HG02981 (cell line): Measurements from ENCODE around the gene PLPPR1.

Experiments
- ATAC-seq: cut with Tn5 transposase; IDR thresholded peaks from one replicate; pipeline ENCODE4 v1.9.1; 2021; ENCODE audit warnings: mild to moderate bottlenecking, moderate library complexity; ENCODE audit not compliant: unreplicated experiment

Gene PLPPR1

DNA sequence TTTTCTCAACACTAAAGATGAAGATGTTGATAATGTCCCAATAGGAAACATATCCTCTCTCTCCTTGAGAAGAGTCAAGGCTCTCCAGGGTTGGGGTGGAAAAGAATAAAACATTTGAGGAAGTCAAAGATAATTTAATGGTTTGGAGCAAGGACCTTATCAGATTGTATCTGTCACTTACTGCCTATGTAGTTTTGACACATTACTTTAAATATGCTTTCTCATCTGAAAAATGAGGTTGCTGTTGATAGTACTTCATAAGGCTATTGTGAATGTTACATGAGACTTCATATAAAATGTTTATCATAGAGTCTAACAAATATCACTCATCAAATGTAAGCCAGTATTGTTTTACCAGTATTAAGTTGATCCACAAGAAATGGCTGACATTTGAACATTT lies 307.6 kb downstream of the PLPPR1 start:
- ATAC-seq = no peak

DNA sequence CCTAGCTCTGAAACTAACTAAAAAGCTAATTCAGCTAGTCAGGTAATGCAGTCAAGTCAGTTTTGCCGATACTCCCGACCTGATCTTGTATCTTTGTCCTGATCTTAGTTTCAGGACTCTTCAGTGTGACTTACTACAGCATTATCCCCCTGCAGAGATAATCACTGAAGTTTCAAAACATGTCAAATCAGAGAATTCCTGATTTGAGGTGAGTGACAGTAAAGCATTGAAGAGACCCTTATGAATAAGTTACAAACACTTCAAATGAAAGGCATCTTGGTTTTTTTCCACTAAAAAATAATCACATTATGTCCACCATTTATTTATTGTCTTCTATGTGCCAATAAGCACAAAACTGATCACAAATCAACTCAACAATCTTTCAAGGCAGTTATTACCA lies 308.7 kb downstream of the PLPPR1 start:
- ATAC-seq = no peak

DNA sequence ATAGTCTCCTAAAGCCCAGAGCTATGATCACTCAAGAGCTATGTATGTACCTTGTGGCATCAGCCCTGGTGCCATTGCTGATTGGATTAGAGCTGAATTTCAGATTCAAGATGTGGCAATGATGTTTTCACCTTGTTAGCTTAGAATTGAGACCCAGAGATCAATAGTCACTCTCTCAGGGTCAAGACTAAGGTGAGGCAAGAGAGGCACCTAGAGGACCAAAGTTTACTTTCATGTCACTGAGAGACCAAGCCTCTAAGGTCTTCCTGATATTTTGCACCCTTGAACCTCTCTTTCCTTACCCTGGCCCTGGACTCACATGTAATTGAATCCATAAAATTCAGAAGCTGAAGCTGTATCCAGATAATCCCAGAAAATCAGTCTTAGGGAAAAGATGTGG lies 313.4 kb downstream of the PLPPR1 start:
- no peak for ATAC-seq

DNA sequence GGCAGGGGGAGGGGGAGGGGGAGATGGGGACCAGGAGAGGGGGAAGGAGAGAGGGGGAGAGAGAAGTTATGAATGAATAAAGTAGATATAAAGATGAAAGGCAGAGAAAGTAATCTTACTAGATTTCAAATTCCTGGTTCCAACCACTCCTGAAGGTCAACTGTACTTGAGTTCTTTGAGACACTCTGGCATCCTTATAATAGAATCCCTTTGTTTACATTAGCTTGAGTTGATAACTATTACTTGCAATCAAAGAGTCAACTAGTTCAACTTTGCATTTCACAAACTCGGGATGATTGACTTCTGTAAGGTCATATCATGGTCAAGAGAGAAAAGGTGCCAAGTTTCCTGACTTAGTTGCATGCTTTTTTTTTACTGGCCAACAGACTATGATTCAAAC lies 314.1 kb downstream of the PLPPR1 start:
- no peak for ATAC-seq

DNA sequence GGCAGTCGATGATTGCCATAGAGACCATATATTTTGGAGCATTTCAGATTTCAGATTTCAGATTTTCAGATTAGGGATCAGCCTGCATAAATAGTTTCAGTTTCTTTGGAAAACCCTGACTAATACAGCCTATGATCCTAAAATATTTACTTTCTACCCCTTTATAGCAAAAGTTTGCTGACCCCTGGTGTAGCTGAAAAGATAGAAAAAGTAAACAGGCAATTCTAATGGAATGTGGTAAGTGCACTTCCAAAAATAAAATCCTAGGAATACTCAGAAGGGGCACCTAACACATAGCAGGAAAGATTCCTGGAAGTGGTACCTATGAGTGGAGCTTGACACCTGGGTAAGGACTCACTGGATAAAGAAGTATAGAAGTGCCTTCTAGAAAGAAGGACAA lies 321.8 kb downstream of the PLPPR1 start:
- no peak for ATAC-seq

DNA sequence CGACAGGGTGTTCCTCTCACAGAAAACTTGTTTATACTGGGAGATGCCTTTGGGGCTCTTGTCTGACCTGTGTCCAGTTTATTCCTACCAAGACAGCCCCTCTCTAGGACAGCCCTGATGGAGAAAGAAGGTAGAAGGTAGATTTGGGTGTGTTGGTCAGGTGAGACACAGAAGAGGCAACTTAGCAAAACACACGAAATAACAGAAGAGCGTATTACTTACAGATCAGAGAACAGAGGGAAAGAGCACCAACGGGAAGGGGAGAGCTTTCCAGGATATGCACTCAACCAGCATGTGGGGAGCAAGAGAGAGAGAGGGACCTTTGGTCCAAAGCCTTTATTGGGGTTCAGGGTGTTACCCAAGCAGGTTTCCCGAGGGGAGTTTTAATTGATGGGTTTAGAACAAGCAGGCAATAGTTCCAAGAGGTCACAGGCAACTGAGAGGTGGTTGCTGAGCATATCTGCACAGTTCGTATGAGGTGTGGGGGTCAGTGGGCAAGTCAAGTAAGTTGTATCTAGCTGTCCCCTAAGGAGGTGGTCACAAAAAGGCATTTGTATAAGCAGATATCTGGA lies 324.5 kb downstream of the PLPPR1 start:
- no peak for ATAC-seq

DNA sequence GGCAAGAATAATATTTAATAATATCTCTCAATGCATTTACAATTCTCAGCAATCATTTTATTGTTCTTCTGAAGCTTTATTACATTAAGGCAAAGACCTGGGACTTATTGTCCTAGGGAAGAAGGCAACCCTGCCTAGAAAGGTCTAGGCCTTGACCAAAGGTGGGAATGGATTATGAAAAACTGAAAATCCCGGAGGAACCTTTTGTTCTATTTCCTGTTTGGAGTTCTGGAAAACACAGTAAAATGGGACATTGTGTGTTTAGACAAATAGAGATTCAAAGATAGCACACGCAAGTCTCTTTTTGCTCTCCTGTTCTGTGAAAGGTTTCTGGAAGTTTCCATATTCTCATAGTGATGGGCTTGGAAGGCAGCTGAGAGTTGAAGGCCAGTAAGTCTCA lies 325.2 kb downstream of the PLPPR1 start:
- no peak for ATAC-seq

DNA sequence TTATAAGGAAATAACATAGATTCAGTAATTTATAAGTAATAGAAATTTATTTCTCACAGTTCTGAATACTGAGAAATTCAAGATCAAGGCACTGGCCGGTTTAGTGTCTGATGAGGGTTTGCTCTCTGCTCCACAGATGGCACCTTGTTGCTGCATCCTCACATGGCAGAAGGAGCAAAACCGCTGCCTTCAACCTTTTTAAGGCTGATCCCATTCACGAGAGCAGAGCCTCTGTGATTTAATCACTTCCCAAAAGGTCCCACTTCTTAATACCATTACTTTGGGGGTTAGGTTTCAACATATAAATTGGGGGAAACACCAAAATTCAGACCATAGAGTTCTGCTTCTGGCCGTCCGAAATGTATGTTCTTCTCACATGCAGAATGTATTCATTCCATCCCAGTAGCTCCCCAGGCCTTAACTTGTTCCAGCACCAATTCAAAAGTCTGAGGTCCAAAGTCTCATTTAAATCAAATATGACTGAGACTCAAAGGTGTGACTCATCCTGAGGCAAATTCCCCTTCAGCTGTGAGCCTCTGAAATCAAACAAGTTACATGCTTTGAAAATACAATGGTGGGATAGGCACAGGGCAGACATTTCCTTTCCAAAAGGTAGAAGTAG lies 325.7 kb downstream of the PLPPR1 start:
- no peak for ATAC-seq

DNA sequence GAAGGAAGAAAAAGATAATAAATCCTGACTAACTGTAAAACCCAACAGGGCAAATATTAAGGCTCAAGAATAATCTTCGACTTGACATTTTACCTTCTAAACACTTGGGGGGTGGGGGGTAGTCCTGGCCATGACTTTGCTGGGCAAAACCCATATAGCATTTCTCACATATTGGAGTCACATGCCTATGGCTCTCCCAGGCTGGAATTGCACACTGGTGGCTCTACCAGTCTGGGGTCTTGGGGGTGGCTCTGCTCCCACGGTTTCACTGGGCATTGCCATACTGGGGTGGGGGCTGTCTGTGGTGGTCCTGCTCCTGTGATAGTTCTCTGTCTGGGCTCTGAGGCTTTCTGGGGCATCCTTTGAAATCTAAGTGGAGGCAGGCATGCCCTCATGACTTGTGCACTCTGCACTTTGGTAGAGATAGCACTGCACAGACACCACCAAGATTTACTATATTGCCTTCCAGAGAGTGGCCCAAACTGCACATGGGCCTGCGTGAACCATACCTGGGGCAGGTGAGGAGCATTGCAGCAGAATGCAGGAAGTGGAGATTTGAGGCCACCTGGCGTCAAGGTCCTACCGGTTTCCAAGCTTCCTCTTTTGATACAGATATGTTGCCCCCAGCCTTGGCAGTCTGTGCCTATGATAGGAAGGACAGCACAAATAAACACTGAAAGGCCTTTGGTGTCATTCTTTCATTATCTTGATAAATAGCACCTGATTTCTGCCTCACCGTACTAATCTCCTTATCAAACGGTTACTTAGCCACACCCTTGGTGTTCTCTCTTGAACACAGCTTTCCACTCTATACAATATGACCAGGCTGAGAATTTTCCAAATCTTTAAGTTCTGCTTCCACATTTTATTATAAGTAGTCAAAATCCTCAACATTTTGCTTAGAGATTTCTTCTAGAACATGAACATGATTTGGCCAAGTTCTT lies 326.5 kb downstream of the PLPPR1 start:
- no peak for ATAC-seq

DNA sequence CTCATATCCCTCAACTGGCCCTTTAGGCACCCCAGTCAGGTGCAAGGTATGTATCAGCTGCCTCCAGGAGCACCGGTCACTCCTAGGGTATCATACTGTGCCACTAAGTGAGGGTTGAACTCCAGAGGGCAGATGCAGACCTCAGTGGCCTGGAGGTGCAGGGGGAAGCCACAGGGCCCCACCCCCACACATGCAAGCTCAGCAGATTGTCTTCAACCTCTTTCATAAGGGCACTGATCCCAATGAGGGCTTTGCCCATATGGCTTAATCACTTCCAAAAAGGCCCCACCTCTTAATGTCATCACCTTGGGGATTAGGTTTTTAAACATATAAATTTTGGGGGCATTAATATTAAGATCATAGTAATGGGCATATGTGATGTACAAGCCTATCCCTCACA lies 328.1 kb downstream of the PLPPR1 start:
- ATAC-seq = no peak

DNA sequence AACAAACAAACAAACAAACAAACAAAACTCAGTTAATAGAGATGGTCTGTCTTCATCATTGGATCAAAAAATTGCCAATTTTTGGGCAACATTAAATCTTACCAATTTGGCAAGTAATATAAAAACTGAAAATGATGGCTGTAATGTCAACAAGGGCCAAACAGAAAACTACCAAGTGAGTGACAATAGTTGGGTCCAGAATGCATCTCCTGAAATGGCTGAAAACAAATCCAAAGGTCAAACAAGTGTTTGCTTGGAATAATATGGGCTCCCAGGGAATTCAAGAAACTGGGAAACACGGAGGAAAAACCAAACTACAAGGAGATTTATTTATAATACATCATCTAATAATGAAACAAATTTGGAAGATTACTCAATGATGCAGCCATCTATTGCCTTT lies 331.2 kb downstream of the PLPPR1 start:
- ATAC-seq = no peak

DNA sequence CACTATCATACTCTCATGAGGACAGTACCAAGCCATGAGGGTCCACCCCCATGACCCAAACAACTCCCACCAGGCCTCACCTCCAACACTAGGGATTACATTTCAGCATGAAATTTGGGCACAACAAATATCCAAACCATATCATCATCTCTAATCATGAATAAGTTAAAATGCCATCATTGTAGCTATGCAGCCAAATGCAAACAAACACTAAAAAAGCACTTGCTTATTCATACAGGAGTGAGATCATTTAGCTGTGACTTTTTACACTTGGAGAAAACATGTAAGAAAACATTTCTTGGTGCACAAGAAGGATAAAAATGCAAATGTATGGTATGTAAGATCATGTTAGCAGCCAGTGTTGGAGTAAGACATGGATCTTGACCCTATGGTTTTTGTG lies 332.1 kb downstream of the PLPPR1 start:
- ATAC-seq = no peak

DNA sequence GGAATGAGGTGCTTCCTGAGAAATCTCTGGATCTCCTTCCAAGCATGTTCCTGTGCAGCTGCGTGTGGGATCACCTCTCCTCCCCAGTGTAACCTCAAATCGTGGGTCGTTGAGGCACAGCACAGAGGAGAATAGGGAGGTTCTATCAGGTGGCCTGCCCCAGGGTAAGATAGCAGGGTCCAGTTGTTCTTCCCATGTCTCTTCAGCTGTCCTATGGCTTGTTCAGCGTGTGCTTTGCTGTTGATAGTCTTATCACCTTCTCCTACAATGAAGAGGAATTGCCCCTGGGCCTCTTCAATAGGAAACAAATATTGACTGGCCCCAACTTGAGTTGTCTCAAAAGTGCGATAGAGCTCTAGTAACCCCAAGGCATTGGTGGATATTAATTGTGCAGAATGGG lies 333.9 kb downstream of the PLPPR1 start:
- no peak for ATAC-seq

DNA sequence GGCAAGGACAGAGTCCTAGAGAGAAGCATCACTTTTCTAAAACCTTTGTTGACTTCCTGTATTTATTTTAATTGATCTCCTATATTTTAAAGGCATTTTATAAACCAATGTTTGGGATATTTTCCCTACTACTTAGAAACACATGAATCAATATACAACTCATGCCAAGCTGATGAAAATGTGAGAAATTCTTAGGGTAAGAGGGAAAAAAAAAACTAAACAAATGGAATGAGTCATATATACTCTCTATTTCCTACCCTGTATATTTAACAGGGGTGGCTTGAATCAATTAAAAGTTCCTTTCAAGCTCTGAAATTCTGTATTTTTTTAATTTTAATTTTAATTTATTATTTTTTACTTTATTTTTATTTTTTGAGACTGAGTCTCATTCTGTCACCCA lies 336.7 kb downstream of the PLPPR1 start:
- ATAC-seq = no peak

DNA sequence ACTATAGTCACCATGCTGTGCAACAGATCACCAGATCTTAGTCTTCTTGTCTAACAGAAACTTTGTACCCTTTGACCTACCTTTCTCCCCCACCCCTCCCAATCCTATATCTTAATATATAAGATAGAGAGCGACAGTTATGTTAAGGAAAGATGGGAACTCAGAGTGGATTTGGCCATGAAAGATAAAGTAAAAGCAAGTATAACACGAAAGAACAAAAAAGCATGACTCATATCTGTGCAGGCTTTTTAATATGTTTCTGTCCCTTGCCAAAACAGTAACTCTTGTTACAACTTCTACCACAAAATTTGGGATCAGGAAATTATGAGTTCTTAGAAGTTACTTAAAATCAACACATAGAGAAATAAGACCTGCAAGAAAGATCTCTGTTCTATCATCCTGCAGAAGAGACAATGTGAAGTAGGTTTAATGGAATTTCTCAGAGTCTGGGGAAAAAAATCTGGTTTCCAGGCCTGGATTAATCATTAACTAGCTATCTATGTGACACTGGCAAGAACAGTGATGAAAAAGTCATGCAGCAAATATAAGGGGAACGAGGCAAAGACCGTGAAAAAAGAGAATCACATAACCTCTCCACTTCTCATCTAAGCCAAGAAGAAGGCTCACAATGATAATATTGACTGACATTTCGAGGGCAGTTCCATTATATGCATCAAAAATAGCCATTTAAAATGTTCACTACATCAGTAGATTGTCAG lies 337.7 kb downstream of the PLPPR1 start:
- no peak for ATAC-seq

DNA sequence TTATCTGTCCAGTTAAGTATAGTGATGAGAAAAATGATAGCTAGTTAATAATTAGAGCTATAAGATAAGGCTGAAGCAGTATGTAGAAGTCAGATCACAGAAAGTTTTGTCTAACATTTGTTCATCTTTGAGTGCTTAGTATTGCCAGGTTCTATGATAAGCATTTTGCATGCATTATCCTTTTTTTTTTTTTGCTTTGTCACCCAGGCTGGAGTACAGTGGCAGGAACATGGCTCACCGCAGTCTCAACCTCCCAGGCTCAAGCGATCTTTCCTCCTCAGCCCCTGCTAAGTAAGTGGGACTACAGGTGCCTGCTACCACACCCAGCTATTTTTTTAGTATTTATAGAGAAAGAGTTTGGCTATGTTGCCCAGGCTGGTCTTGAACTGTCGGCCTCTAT lies 338.8 kb downstream of the PLPPR1 start:
- ATAC-seq = no peak

DNA sequence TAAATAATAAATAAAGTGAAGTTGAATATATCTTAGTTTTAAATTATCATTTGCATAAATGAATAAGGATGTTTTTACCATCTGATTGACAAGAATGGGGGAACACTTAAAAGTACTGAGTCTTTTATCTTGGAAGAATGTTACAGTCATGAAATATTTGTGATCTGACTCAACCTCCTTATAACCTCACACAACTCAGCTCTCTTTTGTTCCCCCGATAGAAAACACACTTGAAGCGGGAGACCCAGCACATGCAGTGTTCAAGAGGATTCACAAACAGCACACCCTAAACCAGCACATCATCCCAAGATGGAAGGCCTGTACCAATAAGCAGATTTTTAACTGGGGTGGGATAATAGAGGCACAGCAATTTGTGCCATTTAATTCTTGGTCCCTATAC lies 340.8 kb downstream of the PLPPR1 start:
- ATAC-seq = no peak

DNA sequence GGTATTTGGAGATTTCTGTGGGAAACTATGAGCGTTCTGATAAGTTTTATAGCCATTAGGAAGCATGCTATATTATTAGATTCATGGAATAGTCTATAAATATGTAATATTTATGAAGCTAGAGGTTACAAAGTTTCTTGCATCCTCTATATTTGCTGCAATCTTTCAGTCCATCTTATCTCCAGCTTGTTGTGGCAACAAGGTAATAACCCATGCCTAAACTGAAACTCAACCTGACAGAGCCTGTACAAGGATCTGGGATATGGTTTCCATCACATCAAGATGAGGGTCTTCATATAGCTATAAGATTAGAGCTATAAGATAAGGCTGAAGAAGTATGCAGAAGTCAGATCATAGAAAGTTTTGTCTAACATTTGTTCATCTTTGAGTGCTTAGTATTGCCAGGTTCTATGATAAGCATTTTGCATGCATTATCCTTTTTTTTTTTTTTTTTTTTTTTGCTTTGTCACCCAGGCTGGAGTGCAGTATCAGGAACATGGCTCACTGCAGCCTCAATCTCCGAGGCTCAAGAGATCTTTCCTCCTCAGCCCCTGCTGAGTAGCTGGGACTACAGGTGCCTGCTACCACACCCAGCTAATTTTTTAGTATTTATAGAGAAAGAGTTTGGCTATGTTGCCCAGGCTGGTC lies 341.5 kb downstream of the PLPPR1 start:
- ATAC-seq = no peak

DNA sequence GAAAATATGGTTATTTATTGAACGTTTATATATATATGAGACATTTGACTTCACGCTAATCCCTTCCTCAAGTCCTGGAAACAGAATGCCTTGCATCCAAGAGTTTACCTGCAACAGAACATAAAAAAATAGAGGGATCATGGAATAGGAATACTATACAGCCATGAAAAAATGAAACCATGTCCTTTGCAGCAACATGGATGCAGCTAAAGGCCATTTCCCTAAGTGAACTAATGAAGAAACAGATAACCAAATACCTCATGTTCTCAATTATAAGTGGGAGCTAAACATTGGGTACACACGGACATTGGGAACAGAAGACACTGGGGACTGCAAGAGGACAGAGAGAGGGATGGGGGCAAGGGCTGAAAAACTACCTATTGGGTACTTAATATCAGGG lies 343.3 kb downstream of the PLPPR1 start:
- no peak for ATAC-seq

DNA sequence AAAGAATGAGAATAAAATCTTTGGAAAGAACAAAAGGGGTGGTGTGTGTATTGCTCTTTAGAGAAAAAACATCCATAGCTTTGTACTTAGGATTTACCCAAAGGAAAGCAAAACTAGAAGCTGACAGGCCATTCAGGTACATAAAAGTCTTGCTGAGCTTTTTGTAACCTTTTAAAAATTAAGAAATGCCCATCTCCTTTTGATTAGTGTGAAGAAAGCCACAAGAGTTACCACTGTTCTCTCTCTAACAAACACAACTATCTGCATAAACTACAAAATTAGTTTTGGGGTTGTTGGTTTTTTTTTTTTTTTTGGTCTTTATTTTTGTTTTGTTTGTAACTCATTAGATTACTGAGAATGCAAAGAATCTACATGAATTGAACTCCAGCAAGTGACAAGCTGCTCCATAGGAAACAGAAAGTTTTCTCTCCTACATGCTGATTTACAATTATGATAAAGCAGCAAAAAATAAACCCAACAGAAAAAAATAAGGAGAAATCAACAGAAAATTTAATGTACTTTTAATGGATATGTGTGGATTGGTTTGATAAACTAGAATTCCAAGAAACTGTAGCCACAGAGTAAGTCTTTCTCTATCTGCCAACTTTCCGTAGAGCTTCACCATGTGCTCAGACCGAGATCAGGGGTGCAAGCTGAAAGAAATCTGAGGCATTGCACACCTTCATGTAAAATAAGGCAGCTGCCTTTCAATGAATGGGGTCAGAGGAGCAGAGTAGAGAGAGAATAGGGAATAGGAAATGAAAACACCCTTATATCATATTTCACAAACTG lies 344.0 kb downstream of the PLPPR1 start:
- ATAC-seq = no peak
